ENCODE measurements around the gene MKX. TPM values are rescaled to one million over a fixed set of nuclear protein-coding genes. Genes with fewer than 3 reads are reported as not detected.
A peak's percentile ranks its signal among the peaks of the same experiment; 100 is the strongest.

Gene MKX
- total RNA-seq, 4 donors from 2014 or later: 2.3 to 39.5 (median 26.5) TPM

GRCh38 chr10:27741173-27742091 is 4.2 kb downstream of the MKX start:
- no peak for ATAC-seq
- peaks cover 49% of the 10 kb centered on the region for H3K27me3 ChIP-seq
- H3K36me3 ChIP-seq: peaks cover 0 to 9% of the 10 kb centered on the region in 2 donors
- peaks cover 0 to 55% (median 24%) of the 10 kb centered on the region in 3 donors for H3K4me1 ChIP-seq
- H3K27ac ChIP-seq: peak overlapping the region in 3 of 4 donors; percentile 91 to 98 (median 95)
- H3K9me3 ChIP-seq: no peaks in the 10 kb centered on the region
- WGBS, 2 donors (ENCODE audit: low coverage in 1 of 2): 20% methylated on average over 3 of the region's 55 CpGs; no CpG with 5 or more reads in 1 of the 2 donors
- H3K4me3 ChIP-seq: peak overlapping the region; percentile 69 to 70
- TF ChIP-seq POLR2A (IDR thresholded peaks at IDR 0.05) (no peak), POLR2AphosphoS5 (IDR thresholded peaks at IDR 0.05) (no peak), EP300 (IDR thresholded peaks at IDR 0.05) (no peak), CTCF (IDR thresholded peaks at IDR 0.05) (no peak)

- Histone ChIP-seq H3K27me3 (peaks cover 9% of the 10 kb centered on the region), H3K4me1 (peaks cover 0 to 8% (median 3%) of the 10 kb centered on the region in 3 donors), H3K4me3 (no peak overlapping the region), H3K36me3 (peaks cover 0 to 9% of the 10 kb centered on the region in 2 donors), H3K27ac (no peak overlapping the region), H3K9me3 (no peaks in the 10 kb centered on the region)
- TF ChIP-seq POLR2AphosphoS5 (IDR thresholded peaks at IDR 0.05): no peak
- no peak for TF ChIP-seq POLR2A (IDR thresholded peaks at IDR 0.05)
- TF ChIP-seq EP300 (IDR thresholded peaks at IDR 0.05): no peak
- no peak for TF ChIP-seq CTCF (IDR thresholded peaks at IDR 0.05)
- no peak for ATAC-seq
- 58 to 100% methylated on average over 1 of the region's 1 CpG for WGBS, 2 donors (ENCODE audit: low coverage in 1 of 2)
Observed at GRCh38 chr10:27736396-27736795, 9.2 kb downstream of the MKX start.

GRCh38 chr10:27730041-27730440 is 15.6 kb downstream of the MKX start:
- ATAC-seq: no peak
- TF ChIP-seq POLR2A (IDR thresholded peaks at IDR 0.05) (no peak), POLR2AphosphoS5 (IDR thresholded peaks at IDR 0.05) (no peak), CTCF (IDR thresholded peaks at IDR 0.05) (no peak), EP300 (IDR thresholded peaks at IDR 0.05) (no peak)
- Histone ChIP-seq H3K27ac (peak overlapping the region in 1 of 4 donors; percentile 83), H3K36me3 (no peaks in the 10 kb centered on the region), H3K27me3 (no peaks in the 10 kb centered on the region), H3K9me3 (no peaks in the 10 kb centered on the region), H3K4me1 (peaks cover 0 to 46% (median 0%) of the 10 kb centered on the region in 3 donors), H3K4me3 (no peak overlapping the region)
- 90 to 100% methylated on average over 1 of the region's 1 CpG for WGBS, 2 donors (ENCODE audit: low coverage in 1 of 2)

- H3K36me3 ChIP-seq: no peaks in the 10 kb centered on the region
- 74 to 88% methylated on average over 3 of the region's 3 CpGs for WGBS, 2 donors (ENCODE audit: low coverage in 1 of 2)
- ATAC-seq: no peak
- no peaks in the 10 kb centered on the region for H3K9me3 ChIP-seq
- H3K27ac ChIP-seq: peak overlapping the region; percentile 32 to 91 (median 82)
- H3K4me1 ChIP-seq: peaks cover 0 to 58% (median 0%) of the 10 kb centered on the region in 3 donors
- TF ChIP-seq POLR2AphosphoS5 (IDR thresholded peaks at IDR 0.05) (no peak), EP300 (IDR thresholded peaks at IDR 0.05) (no peak), POLR2A (IDR thresholded peaks at IDR 0.05) (no peak), CTCF (IDR thresholded peaks at IDR 0.05) (no peak)
- H3K4me3 ChIP-seq: no peak overlapping the region
- H3K27me3 ChIP-seq: no peaks in the 10 kb centered on the region
Observed at GRCh38 chr10:27728338-27728737, 17.3 kb downstream of the MKX start.
